DMS53 (cell line): ENCODE results near the gene RAB35.
"Not testable (repeated sequence)": the region's sequence is repeated elsewhere in the genome, so short reads cannot be mapped to it uniquely, and the experiment has no call there.

Experiments
- DNase-seq: peaks from one replicate; lab custom pipeline; 2025; lab: John Stamatoyannopoulos, UW

The RAB35 gene

DNA sequence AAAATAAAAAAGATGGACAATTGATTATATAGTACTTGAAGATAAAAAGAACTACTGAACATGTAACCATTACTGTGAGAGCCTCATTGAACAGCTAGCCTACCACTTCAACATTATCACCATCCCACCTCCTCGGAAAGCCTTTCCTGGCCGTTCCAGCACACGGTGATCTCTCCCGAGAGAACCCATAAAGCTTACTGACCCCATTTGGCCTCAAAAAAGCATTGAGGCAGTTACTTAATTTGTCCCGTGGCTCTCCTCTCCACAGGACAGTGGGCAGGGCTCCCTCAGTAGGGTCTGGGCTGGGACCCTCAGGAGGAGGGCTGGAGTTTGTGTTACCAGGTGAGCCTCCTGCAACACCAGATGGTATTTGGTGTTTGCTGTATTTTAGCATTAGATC is 55.8 kb downstream of the RAB35 start:
- no peak for DNase-seq

DNA sequence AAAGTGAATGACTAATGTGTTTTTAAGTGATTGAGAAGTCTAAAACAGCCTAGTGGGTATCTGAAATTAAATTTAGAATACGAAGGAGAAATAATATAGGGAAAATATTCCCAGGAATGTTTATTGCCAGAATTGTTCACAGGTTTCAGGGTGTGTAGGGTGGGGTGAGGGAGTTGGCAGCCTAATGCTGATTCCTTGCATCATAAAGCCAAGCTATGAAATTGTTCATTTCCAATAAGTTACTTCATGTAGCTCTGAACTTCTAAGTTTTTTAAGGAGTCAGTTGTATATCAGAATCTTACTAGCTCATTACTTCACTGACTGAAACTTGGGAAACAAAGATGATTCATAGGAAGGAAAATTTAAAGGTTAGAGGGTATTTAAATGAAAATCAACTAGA is 56.4 kb downstream of the RAB35 start:
- no peak for DNase-seq

DNA sequence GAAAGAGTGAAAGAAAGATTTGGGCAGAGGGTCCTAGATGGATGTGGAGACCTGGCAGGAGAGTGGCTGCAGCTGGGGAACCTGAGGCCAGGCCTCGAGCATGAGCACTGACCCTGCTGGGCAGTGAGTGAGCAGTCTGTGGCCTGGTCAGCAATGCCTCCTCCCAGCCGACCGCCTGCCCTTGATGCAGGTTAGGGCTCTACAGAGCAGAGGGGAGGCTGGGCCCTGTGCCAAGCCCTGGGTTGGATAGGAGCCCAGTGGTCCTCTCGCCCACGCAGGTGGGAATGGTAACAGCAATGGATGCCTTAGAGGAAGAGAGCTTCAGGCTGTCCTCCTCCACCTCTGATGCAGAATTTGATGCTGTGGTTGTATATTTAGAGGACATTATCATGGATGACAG is 59.8 kb downstream of the RAB35 start:
- no peak for DNase-seq

DNA sequence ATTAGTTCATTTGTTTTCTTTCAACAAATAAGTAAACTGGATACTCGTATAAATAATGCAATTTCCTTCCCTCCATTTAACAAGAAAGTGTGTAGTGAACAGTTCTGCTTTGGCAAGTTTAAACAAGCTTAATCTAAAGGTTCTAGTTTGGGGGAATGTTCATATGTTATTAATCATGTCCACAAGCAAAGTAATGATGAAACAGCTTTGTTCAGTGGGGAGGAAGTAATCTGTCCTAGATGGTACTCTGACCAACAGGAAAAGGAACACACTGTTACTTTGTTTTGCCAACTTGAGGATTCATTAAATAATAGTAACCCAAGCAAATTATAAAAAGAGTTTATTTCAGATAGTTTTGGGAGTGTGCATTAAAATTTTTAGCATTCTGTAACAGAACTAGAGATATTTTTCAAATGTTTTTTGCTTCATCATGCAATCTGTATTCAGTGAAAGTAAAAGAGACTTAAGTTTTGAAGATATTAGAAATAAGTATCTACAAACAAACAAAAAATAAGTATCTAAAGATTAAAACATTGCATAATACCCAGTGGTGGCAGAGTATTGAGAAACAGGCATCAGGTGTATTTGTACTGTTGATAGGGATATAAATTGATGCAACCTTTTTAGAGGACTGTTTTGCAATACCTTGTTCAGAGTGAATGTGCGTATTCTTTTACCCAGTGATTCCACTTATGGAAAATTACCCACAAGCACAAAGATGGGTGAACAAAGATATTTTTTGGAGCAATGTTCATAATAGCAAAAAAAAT is 61.1 kb downstream of the RAB35 start:
- no peak for DNase-seq

DNA sequence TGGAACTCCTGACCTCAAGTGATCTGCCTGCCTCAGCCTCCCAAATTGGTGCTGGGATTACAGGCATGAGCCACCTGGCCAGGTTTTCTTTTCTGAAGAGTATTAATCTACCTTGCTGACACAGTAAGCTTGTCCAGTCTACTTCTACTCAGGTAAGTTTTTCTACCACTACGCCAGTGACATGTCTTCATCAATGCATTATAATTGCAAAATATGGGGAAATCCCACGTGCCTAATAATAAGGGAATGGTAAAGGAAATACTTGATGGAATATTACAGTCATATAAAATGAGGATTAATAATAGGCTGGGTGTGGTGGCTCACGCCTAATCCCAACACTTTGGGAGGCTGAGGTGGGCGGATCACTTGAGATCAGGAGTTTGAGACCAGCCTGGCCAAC is 62.3 kb downstream of the RAB35 start:
- no peak for DNase-seq

DNA sequence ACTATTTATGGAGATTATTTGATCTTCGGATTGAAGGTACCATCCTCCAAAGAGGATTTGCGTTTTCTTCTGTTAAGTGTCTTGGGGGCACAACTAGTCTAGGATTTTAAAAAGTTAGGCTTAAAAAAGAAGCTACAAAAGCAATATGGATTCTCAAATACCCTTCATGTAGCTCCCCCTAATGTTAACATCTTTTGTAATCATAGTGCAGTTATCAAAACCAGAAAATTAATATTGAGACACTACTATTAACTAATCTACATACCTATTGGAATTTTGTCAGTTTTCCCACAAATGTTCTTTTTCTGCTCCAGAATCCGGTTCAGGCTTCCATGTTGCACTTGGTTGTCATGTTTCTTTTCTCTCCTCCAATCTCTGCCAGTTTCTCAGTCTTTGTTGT is 65.0 kb downstream of the RAB35 start:
- no peak for DNase-seq

DNA sequence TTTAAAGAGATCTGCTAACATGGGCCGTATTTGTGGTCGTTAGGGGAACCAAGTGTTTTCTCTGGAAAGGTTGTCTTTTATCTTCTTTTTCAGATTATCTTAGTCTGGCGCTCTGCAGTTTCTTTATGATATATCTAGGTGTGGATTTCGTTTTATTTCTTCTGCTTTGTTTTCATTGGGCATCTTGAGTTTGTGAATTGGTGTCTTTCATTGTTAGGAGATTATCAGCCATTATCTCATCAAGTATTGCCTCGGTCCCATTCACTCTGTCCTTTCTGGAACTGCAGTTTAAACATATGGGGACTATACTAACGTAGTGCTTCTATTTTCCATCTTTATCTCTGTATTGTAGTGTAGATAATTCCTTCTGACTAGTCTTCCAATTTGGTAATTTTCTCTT is 67.1 kb downstream of the RAB35 start:
- DNase-seq: no peak

DNA sequence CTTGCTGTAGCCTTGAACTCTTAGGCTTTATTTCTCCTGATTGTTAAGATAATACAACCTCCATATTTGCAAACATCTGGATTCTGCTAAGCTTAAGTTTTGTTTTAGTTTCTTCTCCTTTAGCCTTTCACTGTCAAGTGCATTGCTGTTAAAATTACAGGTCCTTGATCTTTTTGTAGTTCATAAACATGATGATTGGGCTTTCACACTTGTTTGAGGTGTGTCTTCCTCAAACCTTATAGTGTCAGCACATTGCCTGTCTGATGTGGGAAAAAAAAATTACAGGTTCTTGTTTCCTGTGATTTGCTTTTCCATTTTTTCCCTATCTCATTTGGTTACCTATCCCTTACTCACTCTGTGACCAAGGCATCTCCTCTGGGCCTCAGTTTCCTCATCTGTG is 68.3 kb downstream of the RAB35 start:
- no peak for DNase-seq

DNA sequence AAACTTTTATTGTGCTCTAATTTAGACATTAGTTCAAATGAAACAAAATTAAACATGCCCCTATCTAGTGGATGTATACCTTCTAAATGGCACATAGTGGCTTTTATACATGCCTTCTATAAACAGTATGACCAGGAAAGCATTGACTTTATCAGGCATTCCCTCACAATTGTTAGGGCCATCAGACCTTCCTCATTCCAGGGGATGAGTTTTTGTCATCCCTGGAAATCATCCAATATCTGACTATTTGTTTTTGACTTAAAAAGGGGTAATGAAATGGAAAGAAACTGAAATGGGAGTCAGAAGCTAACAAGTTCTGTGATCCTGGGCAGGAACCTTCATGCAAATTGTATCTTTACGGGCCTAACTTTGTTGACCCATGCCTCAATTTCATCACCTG is 69.5 kb downstream of the RAB35 start:
- no peak for DNase-seq

DNA sequence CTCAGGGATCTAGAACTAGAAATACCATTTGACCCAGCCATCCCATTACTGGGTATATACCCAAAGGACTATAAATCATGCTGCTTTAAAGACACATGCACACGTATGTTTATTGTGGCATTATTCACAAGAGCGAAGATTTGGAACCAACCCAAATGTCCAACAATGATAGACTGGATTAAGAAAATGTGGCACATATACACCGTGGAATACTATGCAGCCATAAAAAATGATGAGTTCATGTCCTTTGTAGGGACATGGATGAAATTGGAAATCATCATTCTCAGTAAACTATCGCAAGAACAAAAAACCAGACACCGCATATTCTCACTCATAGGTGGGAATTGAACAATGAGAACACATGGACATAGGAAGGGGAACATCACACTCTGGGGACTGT is 71.2 kb downstream of the RAB35 start:
- not testable (repeated sequence) for DNase-seq
